ENCODE results near the gene FLT1. TPM values are rescaled to one million over a fixed set of nuclear protein-coding genes. Genes with fewer than 3 reads are reported as not detected.

FLT1 gene
- total RNA-seq, 6 experiments from 2014 or later, result 80.5 to 118 (median 91.0) TPM

- Mint-ChIP-seq H3K36me3 (ENCODE audit: low read depth) (peaks cover 50% of the 10 kb centered on the region), H3K27me3 (ENCODE audit: insufficient read depth) (no peaks in the 10 kb centered on the region), H3K9me3 (no peaks in the 10 kb centered on the region), H3K4me3 (no peak overlapping the region), H3K4me1 (ENCODE audit: low read depth) (peaks cover 14% of the 10 kb centered on the region), H3K27ac (no peak overlapping the region)
- no peak for DNase-seq
- TF ChIP-seq, protein P1, sequence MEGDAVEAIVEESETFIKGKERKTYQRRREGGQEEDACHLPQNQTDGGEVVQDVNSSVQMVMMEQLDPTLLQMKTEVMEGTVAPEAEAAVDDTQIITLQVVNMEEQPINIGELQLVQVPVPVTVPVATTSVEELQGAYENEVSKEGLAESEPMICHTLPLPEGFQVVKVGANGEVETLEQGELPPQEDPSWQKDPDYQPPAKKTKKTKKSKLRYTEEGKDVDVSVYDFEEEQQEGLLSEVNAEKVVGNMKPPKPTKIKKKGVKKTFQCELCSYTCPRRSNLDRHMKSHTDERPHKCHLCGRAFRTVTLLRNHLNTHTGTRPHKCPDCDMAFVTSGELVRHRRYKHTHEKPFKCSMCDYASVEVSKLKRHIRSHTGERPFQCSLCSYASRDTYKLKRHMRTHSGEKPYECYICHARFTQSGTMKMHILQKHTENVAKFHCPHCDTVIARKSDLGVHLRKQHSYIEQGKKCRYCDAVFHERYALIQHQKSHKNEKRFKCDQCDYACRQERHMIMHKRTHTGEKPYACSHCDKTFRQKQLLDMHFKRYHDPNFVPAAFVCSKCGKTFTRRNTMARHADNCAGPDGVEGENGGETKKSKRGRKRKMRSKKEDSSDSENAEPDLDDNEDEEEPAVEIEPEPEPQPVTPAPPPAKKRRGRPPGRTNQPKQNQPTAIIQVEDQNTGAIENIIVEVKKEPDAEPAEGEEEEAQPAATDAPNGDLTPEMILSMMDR (IDR thresholded peaks at IDR 0.05), result no peak
Measured at GRCh38 chr13:28458608-28459007, 36.3 kb downstream of the FLT1 start.

DNA sequence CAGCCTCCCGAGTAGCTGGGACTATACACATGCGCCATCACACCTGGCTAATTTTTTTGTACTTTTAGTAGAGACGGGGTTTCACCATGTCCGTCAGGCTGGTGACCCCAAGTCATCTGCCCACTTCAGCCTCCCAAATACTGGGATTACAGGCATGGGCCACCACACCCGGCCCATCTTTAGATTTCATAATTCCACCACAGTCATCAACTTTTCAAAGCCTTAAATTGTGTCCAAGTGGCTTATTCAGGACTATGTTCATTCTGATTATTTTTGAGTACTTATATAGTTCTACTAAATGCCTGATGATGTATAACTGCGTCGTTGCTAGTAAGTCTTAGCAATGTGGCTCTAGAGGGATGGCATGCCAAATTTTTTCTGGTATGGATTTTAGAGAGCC is 36.9 kb downstream of the FLT1 start:
- TF ChIP-seq, protein P1 (IDR thresholded peaks at IDR 0.05), result no peak
- H3K27me3 Mint-ChIP-seq (ENCODE audit: insufficient read depth), result no peaks in the 10 kb centered on the region
- no peak overlapping the region for H3K27ac Mint-ChIP-seq
- no peak for DNase-seq
- H3K36me3 Mint-ChIP-seq (ENCODE audit: low read depth), result peaks cover 52% of the 10 kb centered on the region
- H3K4me1 Mint-ChIP-seq (ENCODE audit: low read depth), result peaks cover 13% of the 10 kb centered on the region; the same call in 1 of the 2 replicates
- no peaks in the 10 kb centered on the region for H3K9me3 Mint-ChIP-seq
- no peak overlapping the region for H3K4me3 Mint-ChIP-seq

DNA sequence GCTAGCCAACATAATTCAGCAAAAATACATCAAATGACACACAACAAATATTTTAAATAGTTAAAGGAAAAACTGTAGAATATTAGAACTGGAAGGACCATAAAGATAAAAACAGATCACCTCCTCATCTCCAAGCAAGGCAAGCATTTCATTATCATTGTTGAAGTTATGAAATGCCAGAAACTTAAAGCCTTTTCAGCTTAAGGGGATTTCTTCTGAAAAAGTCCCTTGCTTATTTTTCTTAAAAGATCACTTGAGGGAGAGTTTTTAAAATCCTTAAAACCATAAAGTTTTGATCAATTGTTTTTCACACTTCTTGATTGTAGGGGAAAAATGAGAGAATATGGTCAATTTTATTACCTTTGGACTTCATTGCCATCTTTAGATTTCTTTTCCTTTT is 37.4 kb downstream of the FLT1 start:
- Mint-ChIP-seq H3K27me3 (ENCODE audit: insufficient read depth) (no peaks in the 10 kb centered on the region), H3K9me3 (no peaks in the 10 kb centered on the region), H3K4me1 (ENCODE audit: low read depth) (peaks cover 13% of the 10 kb centered on the region), H3K36me3 (ENCODE audit: low read depth) (peaks cover 48% of the 10 kb centered on the region), H3K27ac (no peak overlapping the region), H3K4me3 (no peak overlapping the region)
- DNase-seq, result no peak
- TF ChIP-seq, protein P1 (IDR thresholded peaks at IDR 0.05), result no peak

GRCh38 chr13:28455580-28456194 is 39.2 kb downstream of the FLT1 start:
- TF ChIP-seq, protein P1 (IDR thresholded peaks at IDR 0.05), result no peak
- Mint-ChIP-seq H3K27ac (no peak overlapping the region), H3K36me3 (ENCODE audit: low read depth) (peaks cover 43% of the 10 kb centered on the region), H3K4me1 (ENCODE audit: low read depth) (peaks cover 26% of the 10 kb centered on the region), H3K27me3 (ENCODE audit: insufficient read depth) (no peaks in the 10 kb centered on the region), H3K9me3 (no peaks in the 10 kb centered on the region), H3K4me3 (no peak overlapping the region)
- DNase-seq, result no peak

DNA sequence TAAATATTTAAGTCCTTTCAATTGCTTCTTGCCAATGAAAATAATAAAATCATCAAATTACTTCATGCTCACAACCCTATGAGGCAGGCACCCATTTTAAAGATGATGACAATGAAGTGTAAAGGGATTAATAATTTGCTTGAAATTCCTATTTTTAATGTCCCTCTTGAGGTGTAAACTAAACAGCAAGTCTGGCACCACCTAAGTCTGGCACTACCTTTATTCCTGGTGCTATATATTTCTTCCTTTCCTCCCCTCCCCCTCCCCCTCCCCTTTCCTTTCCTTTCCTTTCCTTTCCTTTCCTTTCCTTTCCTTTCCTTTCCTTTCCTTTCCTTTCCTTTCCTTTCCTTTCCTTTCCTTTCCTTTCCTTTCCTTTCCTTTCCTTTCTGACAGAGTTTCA is 42.2 kb downstream of the FLT1 start:
- DNase-seq, result no peak
- H3K36me3 Mint-ChIP-seq (ENCODE audit: low read depth), result peaks cover 53% of the 10 kb centered on the region
- TF ChIP-seq, protein P1 (IDR thresholded peaks at IDR 0.05), result no peak
- H3K4me3 Mint-ChIP-seq, result no peak overlapping the region
- H3K4me1 Mint-ChIP-seq (ENCODE audit: low read depth), result peaks cover 47% of the 10 kb centered on the region
- H3K9me3 Mint-ChIP-seq, result peaks cover 13% of the 10 kb centered on the region
- peaks cover 3% of the 10 kb centered on the region; the same call in 1 of the 2 replicates for H3K27me3 Mint-ChIP-seq (ENCODE audit: insufficient read depth)
- H3K27ac Mint-ChIP-seq, result no peak overlapping the region
